H1 (cell line): Measurements from ENCODE around the gene GALNT17. TPM values are rescaled to one million over a fixed set of nuclear protein-coding genes. Genes with fewer than 3 reads are reported as not detected.

Experiments used
- CTCF ChIA-PET: fragments of 300-600 bp; sonication (Branson Sonifier 250); formaldehyde crosslinking; loops from one replicate; lab custom pipeline; 2021; ENCODE audit not compliant: partially characterized antibody; lab: Charles Lee
- POLR2A ChIA-PET: fragments of 300-600 bp; sonication (Branson Sonifier 250); formaldehyde crosslinking; loops from one replicate; lab custom pipeline; 2021; ENCODE audit warnings: inconsistent platforms; ENCODE audit not compliant: partially characterized antibody; lab: Charles Lee
- DNase-seq, 2 experiments: peaks; one replicate each; pipeline versions ENCODE4 v3.0.0 to v3.0.0-alpha.2; 2010 to 2022; ENCODE audit warnings: low spot score in 2 of 2, low read depth in 1 of 2, mixed read lengths in 1 of 2
- FAIRE-seq: peaks from 2 replicates; lab custom pipeline; 2011; peaks lifted over from hg19 to GRCh38; lab: Jason Lieb, UNC
- H2AFZ ChIP-seq: 2 replicates; pipeline ENCODE4 v1.8.1; 2012; ENCODE audit warnings: low read length, inconsistent platforms
- H2AK5ac ChIP-seq: 2 replicates; pipeline ENCODE4 v1.6.1; 2013; ENCODE audit warnings: low read depth, low read length
- H2BK120ac ChIP-seq: replicated peaks from 2 replicates; pipeline ENCODE3; 2013; ENCODE audit warnings: low read depth, low read length, inconsistent platforms
- H2BK12ac ChIP-seq: 2 replicates; pipeline ENCODE4 v1.6.1; 2013; ENCODE audit warnings: low read depth, low read length
- H2BK15ac ChIP-seq: 2 replicates; pipeline ENCODE4 v1.6.1; 2013; ENCODE audit warnings: low read length
- H2BK20ac ChIP-seq: 2 replicates; pipeline ENCODE4 v1.6.1; 2013; ENCODE audit warnings: low read length
- H2BK5ac ChIP-seq: 2 replicates; pipeline ENCODE4 v1.6.1; 2013; ENCODE audit warnings: low read depth, low read length
- H3K14ac ChIP-seq: 2 replicates; pipeline ENCODE4 v1.6.1; 2013; ENCODE audit warnings: inconsistent platforms; ENCODE audit not compliant: insufficient read length
- H3K18ac ChIP-seq: 2 replicates; pipeline ENCODE4 v1.6.1; 2013; ENCODE audit warnings: low read length; ENCODE audit errors: extremely low read depth
- H3K23ac ChIP-seq: 2 replicates; pipeline ENCODE4 v1.6.1; 2013; ENCODE audit warnings: inconsistent platforms; ENCODE audit not compliant: insufficient read length
- H3K23me2 ChIP-seq: 2 replicates; pipeline ENCODE4 v1.6.1; 2013; ENCODE audit warnings: low read depth, low read length
- H3K27ac ChIP-seq: 2 replicates; pipeline ENCODE4 v1.6.1; 2011; ENCODE audit warnings: low read depth, low read length, inconsistent platforms
- H3K27me3 ChIP-seq, 4 experiments: replicated peaks in 1 of 4; 1 replicate in 1 of 4; 2 replicates in 3 of 4; pipeline versions ENCODE4 v1.6.1 to v1.8.1; 2011 to 2013; ENCODE audit warnings: low read length in 3 of 4, mild to moderate bottlenecking in 3 of 4, inconsistent platforms in 2 of 4, mixed read lengths in 2 of 4, moderate library complexity in 1 of 4; ENCODE audit not compliant: control insufficient read depth in 3 of 4, insufficient read depth in 3 of 4; ENCODE audit errors: extremely low read depth in 1 of 4
- H3K36me3 ChIP-seq, 4 experiments: 2 replicates each; pipeline versions ENCODE4 v1.6.1 to v1.8.1; 2011 to 2013; ENCODE audit warnings: mild to moderate bottlenecking in 4 of 4, low read length in 3 of 4, moderate library complexity in 2 of 4, control low read depth in 1 of 4, inconsistent platforms in 1 of 4; ENCODE audit not compliant: insufficient read depth in 4 of 4, control insufficient read depth in 2 of 4
- H3K4ac ChIP-seq: replicated peaks from 2 replicates; pipeline ENCODE3; 2013; ENCODE audit warnings: low read length, low read depth, mixed read lengths, inconsistent platforms; ENCODE audit not compliant: insufficient read length
- H3K4me1 ChIP-seq, 4 experiments: replicated peaks in 1 of 4; 1 replicate in 1 of 4; 2 replicates in 3 of 4; pipeline versions ENCODE4 v1.6.1 to v1.8.1; 2011 to 2013; ENCODE audit warnings: low read length in 3 of 4, inconsistent platforms in 2 of 4, mixed read lengths in 1 of 4; ENCODE audit not compliant: insufficient read depth in 4 of 4, control insufficient read depth in 3 of 4
- H3K4me2 ChIP-seq, 2 experiments: 2 replicates each; pipeline versions ENCODE4 v1.6.1 to v1.8.1; 2011 to 2013; ENCODE audit warnings: low read depth in 2 of 2, low read length in 2 of 2, control low read depth in 1 of 2, inconsistent platforms in 1 of 2, mild to moderate bottlenecking in 1 of 2; ENCODE audit not compliant: insufficient read depth in 1 of 2
- H3K4me3 ChIP-seq, 4 experiments: fragments of 200-600, 300-600 bp in 1 of 4; sonication (generic), shearing (Covaris generic), sonication (Bioruptor Twin) in 1 of 4; 2 replicates each; pipeline versions ENCODE4 v1.5.1 to v1.8.1; 2011 to 2016; ENCODE audit warnings: low read length in 4 of 4, low read depth in 3 of 4, control low read depth in 2 of 4, inconsistent platforms in 2 of 4, mild to moderate bottlenecking in 2 of 4, mixed read lengths in 1 of 4, moderate library complexity in 1 of 4; ENCODE audit not compliant: insufficient read depth in 2 of 4; ENCODE audit errors: extremely low read depth in 1 of 4
- H3K56ac ChIP-seq: replicated peaks from 2 replicates; pipeline ENCODE3; 2013; ENCODE audit warnings: low read depth, mild to moderate bottlenecking, mixed read lengths, low read length, inconsistent platforms; ENCODE audit not compliant: insufficient read length
- H3K79me1 ChIP-seq: 2 replicates; pipeline ENCODE4 v1.6.1; 2013; ENCODE audit warnings: low read depth, low read length, control low read depth
- H3K79me2 ChIP-seq, 2 experiments: 2 replicates each; pipeline versions ENCODE4 v1.6.1 to v1.8.1; 2012 to 2013; ENCODE audit warnings: low read length in 2 of 2, mild to moderate bottlenecking in 2 of 2, inconsistent platforms in 1 of 2; ENCODE audit not compliant: insufficient read depth in 2 of 2, control insufficient read depth in 1 of 2
- H3K9ac ChIP-seq, 4 experiments: replicated peaks in 1 of 4; 1 replicate in 1 of 4; 2 replicates in 3 of 4; pipeline versions ENCODE4 v1.6.1 to v1.8.1; 2011 to 2013; ENCODE audit warnings: low read depth in 3 of 4, low read length in 3 of 4, control low read depth in 2 of 4, mild to moderate bottlenecking in 2 of 4, moderate library complexity in 2 of 4, inconsistent platforms in 1 of 4; ENCODE audit errors: extremely low read depth in 1 of 4
- H3K9me3 ChIP-seq, 2 experiments: 2 replicates each; pipeline versions ENCODE4 v1.6.1 to v1.8.1; 2012 to 2013; ENCODE audit warnings: mild to moderate bottlenecking in 2 of 2, moderate library complexity in 2 of 2, control low read depth in 1 of 2, inconsistent platforms in 1 of 2, low read depth in 1 of 2, low read length in 1 of 2, mixed read lengths in 1 of 2; ENCODE audit not compliant: insufficient read depth in 2 of 2
- H4K20me1 ChIP-seq, 2 experiments: replicated peaks in 1 of 2; 2 replicates each; pipeline versions ENCODE3 to v1.8.1; 2011 to 2013; ENCODE audit warnings: inconsistent platforms in 2 of 2, low read length in 2 of 2, mild to moderate bottlenecking in 1 of 2; ENCODE audit not compliant: insufficient read depth in 2 of 2, control insufficient read depth in 1 of 2
- H4K5ac ChIP-seq: 2 replicates; pipeline ENCODE4 v1.6.1; 2013; ENCODE audit warnings: low read length, low read depth, mixed read lengths, inconsistent platforms; ENCODE audit not compliant: insufficient read length
- H4K8ac ChIP-seq: 2 replicates; pipeline ENCODE4 v1.8.0; 2013; ENCODE audit warnings: mild to moderate bottlenecking, moderate library complexity, low read length, inconsistent platforms; ENCODE audit not compliant: insufficient read depth; ENCODE audit errors: extremely low read depth
- H4K91ac ChIP-seq: replicated peaks from 2 replicates; pipeline ENCODE3; 2013; ENCODE audit warnings: low read length, mixed read lengths, inconsistent platforms; ENCODE audit not compliant: insufficient read length
- HDAC6 ChIP-seq: IDR thresholded peaks from one replicate; pipeline ENCODE4 v1.7.1; 2012; ENCODE audit warnings: low read depth, mild to moderate bottlenecking, inconsistent platforms, low read length, moderate library complexity
- SIRT6 ChIP-seq: IDR thresholded peaks from one replicate; pipeline ENCODE4 v1.7.1; 2012; ENCODE audit warnings: low read length, inconsistent platforms
- SIX5 ChIP-seq: IDR thresholded peaks from 2 replicates; pipeline ENCODE4 v1.6.1; 2011; ENCODE audit warnings: mild to moderate bottlenecking, low read depth, low read length
- SUZ12 ChIP-seq: fragments of 200-600 bp; sonication (generic); IDR thresholded peaks from 2 replicates; pipeline ENCODE4 v1.6.1; 2012; ENCODE audit warnings: mild to moderate bottlenecking, inconsistent platforms, low read length, moderate library complexity, mixed read lengths
- YY1 ChIP-seq: IDR thresholded peaks from 2 replicates; pipeline ENCODE4 v1.6.1; 2011; ENCODE audit warnings: low read depth, mild to moderate bottlenecking, low read length
- WGBS, 2 experiments: shearing (Covaris generic) in 1 of 2; methylation state at CpG; one replicate each; pipeline versions ENCODE4 v1.1.6 to v1.1.7; 2013 to 2015; ENCODE audit warnings: low lambda C conversion rate in 2 of 2, mixed read lengths in 2 of 2, inconsistent platforms in 1 of 2, low coverage in 1 of 2, missing lambda C conversion rate in 1 of 2; ENCODE audit not compliant: insufficient replicate concordance in 2 of 2, insufficient coverage in 1 of 2, insufficient read length in 1 of 2; ENCODE audit errors: extremely low coverage in 1 of 2, missing lambda C conversion rate in 1 of 2; 5-methylcytosine and 5-hydroxymethylcytosine counted together
- polyA plus RNA-seq, 7 experiments: library from polyadenylated mRNA; depleted of rRNA in 3 of 7; stranded (reverse) in 5 of 7; unstranded in 2 of 7; fragments of >200 nt in 5 of 7; fragments of 200-250 nt in 2 of 7; gene quantifications; 1 replicate in 5 of 7; 2 replicates in 1 of 7; 4 replicates in 1 of 7; pipeline versions ENCODE4 v1.2.1 to v1.2.3, GENCODE V29; 2011 to 2013; ENCODE audit warnings: missing spikeins in 2 of 7, mixed read lengths in 2 of 7
- total RNA-seq: library from RNA; stranded (reverse); fragmentation: NEBNext Ultra II Directional; extraction: Animal tissue kit (Norgen Biotek cat#: 25700); gene quantifications from 2 replicates; pipeline ENCODE4 v1.2.1, GENCODE V29; 2021

GALNT17 gene
- total and polyA plus RNA-seq, 2 of the 8 experiments (the other 6 are each of a cell fraction or from before 2014, with no cell fraction given), result 37.7 to 47.0 TPM

DNA sequence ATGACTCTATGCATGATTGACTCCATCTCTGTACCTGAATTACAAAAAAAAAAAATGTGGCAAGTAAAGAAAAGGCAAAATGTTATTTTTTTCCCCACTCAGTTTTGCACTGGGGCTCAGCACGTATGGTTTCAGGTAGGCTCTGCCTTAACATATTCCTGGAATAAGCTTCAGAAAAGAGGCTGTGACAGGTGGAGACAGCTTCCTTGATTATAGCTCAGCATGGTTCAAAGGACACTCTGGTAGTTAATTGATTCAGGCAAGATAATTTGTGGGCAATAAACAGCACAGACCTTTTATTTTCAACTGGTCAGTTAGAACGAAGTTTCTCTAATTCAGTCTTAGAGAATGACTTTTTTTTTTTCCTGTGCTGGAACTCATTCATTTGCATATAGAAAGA, 347.3 kb downstream of the GALNT17 start:
- no peak overlapping the region for H3K14ac ChIP-seq
- H3K18ac ChIP-seq, result no peak overlapping the region
- no peak overlapping the region for H3K4ac ChIP-seq
- WGBS, 2 experiments, result 88% methylated on average over 2 of the region's 2 CpGs; no CpG with 5 or more reads in 1 of the 2 experiments
- no peak overlapping the region for H2BK15ac ChIP-seq
- no peak overlapping the region for H3K23ac ChIP-seq
- H4K20me1 ChIP-seq, result no peaks in the 10 kb centered on the region
- H3K79me1 ChIP-seq, result no peaks in the 10 kb centered on the region
- no peak overlapping the region for H2AFZ ChIP-seq
- H3K4me3 ChIP-seq, result no peak overlapping the region
- H3K27ac ChIP-seq, result no peak overlapping the region
- no peak overlapping the region for H2BK12ac ChIP-seq
- H3K4me2 ChIP-seq, result no peak overlapping the region
- POLR2A ChIA-PET, result interaction anchor here (1.2 kb wide), 1 partner anchor 11 kb away, joined by 4 read pairs; no protein-coding TSS in a partner anchor
- H3K9me3 ChIP-seq, result peaks cover 10 to 13% of the 10 kb centered on the region in 2 experiments
- H4K5ac ChIP-seq, result no peak overlapping the region
- H3K4me1 ChIP-seq, result peaks cover 0 to 6% (median 0%) of the 10 kb centered on the region in 4 experiments; a peak in 2 of 7 replicates
- no peak for TF ChIP-seq SUZ12
- TF ChIP-seq SIX5, result no peak
- no peak for TF ChIP-seq HDAC6
- no peak for TF ChIP-seq YY1
- no peak for TF ChIP-seq SIRT6
- TF ChIP-seq, all 59 proteins: peak for 0
- H4K91ac ChIP-seq, result no peak overlapping the region
- H2BK120ac ChIP-seq, result no peak overlapping the region
- peaks cover 0 to 13% (median 4%) of the 10 kb centered on the region in 4 experiments; a peak in 4 of 8 replicates for H3K36me3 ChIP-seq
- no peak overlapping the region for H3K9ac ChIP-seq
- no peak for FAIRE-seq
- no peak overlapping the region for H3K56ac ChIP-seq
- H3K79me2 ChIP-seq, result peaks cover 0 to 4% of the 10 kb centered on the region in 2 experiments; a peak in 1 of 4 replicates
- H3K27me3 ChIP-seq, result no peaks in the 10 kb centered on the region
- no peaks in the 10 kb centered on the region for H3K23me2 ChIP-seq
- DNase-seq, result no peak
- no peak overlapping the region for H4K8ac ChIP-seq
- no peak overlapping the region for H2BK20ac ChIP-seq
- no peak overlapping the region for H2BK5ac ChIP-seq
- CTCF ChIA-PET, result interaction anchor here (0.6 to 2.0 kb wide), 11 partner anchors 12 to 583 kb away, joined by 3 to 6 read pairs (median 3); no protein-coding TSS in a partner anchor
- H2AK5ac ChIP-seq, result no peak overlapping the region
